Muscle of leg (tissue), 11 donors: ENCODE results near the gene RHBDD1. TPM values are rescaled to one million over a fixed set of nuclear protein-coding genes. Genes with fewer than 3 reads are reported as not detected.

Experiments used
- DNase-seq: peaks from one replicate; pipeline ENCODE4 v3.0.0; 2013
- H3K27ac ChIP-seq: one replicate; pipeline ENCODE4 v1.5.1; 2013; ENCODE audit warnings: mild to moderate bottlenecking, low read length, control low read depth
- H3K27me3 ChIP-seq: one replicate; pipeline ENCODE4 v1.6.1; 2013; ENCODE audit warnings: low read length; ENCODE audit not compliant: control insufficient read depth, insufficient read depth
- H3K36me3 ChIP-seq: one replicate; pipeline ENCODE4 v1.6.1; 2013; ENCODE audit warnings: low read length; ENCODE audit not compliant: control insufficient read depth, insufficient read depth
- H3K4me1 ChIP-seq: one replicate; pipeline ENCODE4 v1.6.1; 2013; ENCODE audit warnings: low read length; ENCODE audit not compliant: control insufficient read depth, insufficient read depth
- H3K4me3 ChIP-seq: one replicate; pipeline ENCODE4 v1.5.1; 2013; ENCODE audit warnings: low read length, control low read depth
- H3K9me3 ChIP-seq: replicated peaks from 2 replicates; pipeline ENCODE4 v1.6.1; 2013; ENCODE audit warnings: low read depth, low read length; ENCODE audit not compliant: control insufficient read depth
- WGBS: methylation state at CpG from one replicate; pipeline ENCODE4 v1.1.5; 2013; ENCODE audit warnings: missing lambda C conversion rate; ENCODE audit not compliant: insufficient coverage; 5-methylcytosine and 5-hydroxymethylcytosine counted together
- polyA plus RNA-seq, 8 donors: library from polyadenylated mRNA; unstranded; fragments of 120-200 nt; gene quantifications; one replicate each; pipeline versions ENCODE4 v1.2.1 to v1.2.3, GENCODE V29; 2013; ENCODE audit warnings: inconsistent platforms in 1 of 8, low replicate concordance in 1 of 8; ENCODE audit not compliant: insufficient read length in 8 of 8, insufficient read depth in 1 of 8
- total RNA-seq: library from RNA; stranded (reverse); fragments of 120-200 nt; gene quantifications from one replicate; pipeline ENCODE4 v1.2.4, GENCODE V29; 2013

The RHBDD1 gene
- total and polyA plus RNA-seq, 9 donors, result 9.3 to 27.6 (median 15.2) TPM

DNA sequence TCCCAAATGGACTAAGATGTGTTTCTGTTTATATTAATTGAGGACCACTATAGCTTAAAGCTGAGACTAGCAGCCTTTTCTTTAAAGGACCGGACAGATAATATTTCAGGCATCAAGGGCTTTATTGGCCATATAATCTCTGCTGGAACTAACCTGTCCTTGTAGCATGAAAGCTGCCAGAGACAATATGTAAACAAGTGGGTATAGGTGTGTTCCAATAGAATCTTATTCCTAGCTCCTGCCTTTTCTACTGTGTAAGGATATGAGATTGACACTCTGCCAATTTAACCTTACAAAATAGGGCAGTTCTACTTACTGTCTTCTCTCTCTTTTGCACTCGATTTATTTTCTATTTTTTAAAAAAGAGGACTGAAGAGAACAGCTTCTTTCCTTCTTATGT is 74.0 kb downstream of the RHBDD1 start:
- Histone ChIP-seq H3K4me1 (no peaks in the 10 kb centered on the region), H3K4me3 (no peak overlapping the region), H3K36me3 (peaks cover 2% of the 10 kb centered on the region), H3K27me3 (no peaks in the 10 kb centered on the region), H3K27ac (no peak overlapping the region), H3K9me3 (no peaks in the 10 kb centered on the region)
- DNase-seq, result no peak
- no CpG with 5 or more reads among the region's 2 CpGs for WGBS

DNA sequence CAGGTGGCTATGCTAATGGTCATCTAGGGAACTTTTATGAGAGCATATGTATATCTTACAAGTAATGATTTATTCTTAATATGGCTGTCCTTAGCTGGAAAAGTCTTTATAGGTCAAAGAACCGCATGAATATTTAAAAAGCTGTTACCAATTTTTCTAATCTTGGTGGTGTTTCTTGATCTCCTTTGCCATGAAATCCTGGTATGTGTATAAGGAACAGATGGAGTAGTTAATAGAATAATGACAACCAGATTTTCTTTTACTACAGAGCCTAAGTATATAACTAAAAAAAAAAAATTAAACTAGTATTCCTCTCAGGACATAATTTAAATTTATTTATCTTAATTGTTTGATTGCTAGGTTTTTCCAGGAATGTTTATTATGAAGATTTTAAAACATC is 74.5 kb downstream of the RHBDD1 start:
- H3K36me3 ChIP-seq, result peaks cover 2% of the 10 kb centered on the region
- H3K27me3 ChIP-seq, result no peaks in the 10 kb centered on the region
- no peaks in the 10 kb centered on the region for H3K9me3 ChIP-seq
- no peak overlapping the region for H3K27ac ChIP-seq
- no peak overlapping the region for H3K4me3 ChIP-seq
- no CpG with 5 or more reads among the region's 1 CpG for WGBS
- DNase-seq, result no peak
- no peaks in the 10 kb centered on the region for H3K4me1 ChIP-seq

DNA sequence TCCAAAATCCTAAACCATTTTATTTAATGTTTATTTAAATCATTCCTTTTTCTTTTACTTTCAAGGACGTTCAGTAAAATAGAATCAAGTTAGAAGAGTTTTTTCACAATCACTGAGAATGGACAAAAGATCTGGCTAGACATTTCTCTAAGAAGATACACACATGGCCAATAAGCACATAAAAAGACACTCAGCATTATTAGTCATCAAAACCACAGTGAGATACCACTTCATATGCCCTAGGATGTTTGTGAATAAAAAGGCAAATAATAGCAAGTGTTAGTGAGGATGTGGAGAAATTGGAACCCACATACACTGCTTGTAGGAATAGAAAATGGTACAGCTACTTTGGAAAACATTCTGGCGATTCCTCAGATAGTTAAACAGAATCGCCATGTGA is 76.1 kb downstream of the RHBDD1 start:
- H3K36me3 ChIP-seq, result peaks cover 2% of the 10 kb centered on the region
- no CpG with 5 or more reads among the region's 3 CpGs for WGBS
- H3K27ac ChIP-seq, result no peak overlapping the region
- H3K4me3 ChIP-seq, result no peak overlapping the region
- no peaks in the 10 kb centered on the region for H3K27me3 ChIP-seq
- H3K4me1 ChIP-seq, result no peaks in the 10 kb centered on the region
- no peaks in the 10 kb centered on the region for H3K9me3 ChIP-seq
- no peak for DNase-seq

DNA sequence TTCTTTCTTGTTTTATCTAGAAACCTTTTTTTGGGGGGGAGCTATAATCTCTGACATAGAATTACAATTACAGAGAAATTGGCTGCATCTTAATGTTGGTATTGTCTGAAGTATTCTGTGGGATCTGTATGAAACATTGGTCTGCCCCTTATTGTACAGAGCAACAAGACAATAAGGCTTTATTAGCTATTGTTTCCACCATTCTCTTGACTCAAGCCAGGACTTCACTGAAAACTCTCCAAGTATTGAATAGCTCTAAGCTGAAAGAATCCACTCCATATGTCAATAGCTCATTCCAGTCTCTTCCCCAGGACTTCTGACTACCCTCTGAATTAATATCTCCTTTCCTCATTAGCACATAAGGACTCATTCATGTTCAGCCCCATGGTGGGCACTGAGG is 77.8 kb downstream of the RHBDD1 start:
- no peaks in the 10 kb centered on the region for H3K4me1 ChIP-seq
- no peaks in the 10 kb centered on the region for H3K27me3 ChIP-seq
- H3K36me3 ChIP-seq, result peaks cover 2% of the 10 kb centered on the region
- H3K27ac ChIP-seq, result no peak overlapping the region
- no peak for DNase-seq
- no peak overlapping the region for H3K4me3 ChIP-seq
- H3K9me3 ChIP-seq, result no peaks in the 10 kb centered on the region

DNA sequence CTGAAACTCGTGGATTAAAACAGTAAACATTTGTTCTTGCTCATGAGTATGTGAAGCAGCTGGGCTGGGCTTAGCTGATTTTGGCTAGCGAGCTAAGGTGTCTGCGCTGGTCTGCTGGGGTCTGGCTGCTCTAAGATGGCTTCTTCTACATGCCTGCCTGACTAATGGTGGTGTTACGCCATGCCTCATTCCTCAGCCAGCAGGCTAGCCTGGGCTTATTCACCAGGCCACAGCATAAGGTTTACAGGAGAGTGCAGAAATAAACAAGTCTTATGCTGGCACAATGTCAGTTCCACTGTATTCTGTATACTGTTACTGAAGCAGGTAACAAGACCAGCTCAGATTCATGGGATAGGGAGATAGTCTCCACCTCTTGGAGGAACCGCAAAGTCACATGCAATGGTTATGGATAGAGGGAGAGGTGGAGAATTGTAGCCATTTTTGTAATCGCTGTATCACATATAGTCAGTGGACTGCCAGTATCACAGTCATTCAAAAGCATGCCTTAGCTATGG is 80.0 kb downstream of the RHBDD1 start:
- H3K9me3 ChIP-seq, result no peaks in the 10 kb centered on the region
- no peak for DNase-seq
- WGBS, result 86% methylated on average over 3 of the region's 6 CpGs
- no peaks in the 10 kb centered on the region for H3K4me1 ChIP-seq
- no peak overlapping the region for H3K4me3 ChIP-seq
- H3K27ac ChIP-seq, result no peak overlapping the region
- H3K36me3 ChIP-seq, result peaks cover 2% of the 10 kb centered on the region
- H3K27me3 ChIP-seq, result no peaks in the 10 kb centered on the region

DNA sequence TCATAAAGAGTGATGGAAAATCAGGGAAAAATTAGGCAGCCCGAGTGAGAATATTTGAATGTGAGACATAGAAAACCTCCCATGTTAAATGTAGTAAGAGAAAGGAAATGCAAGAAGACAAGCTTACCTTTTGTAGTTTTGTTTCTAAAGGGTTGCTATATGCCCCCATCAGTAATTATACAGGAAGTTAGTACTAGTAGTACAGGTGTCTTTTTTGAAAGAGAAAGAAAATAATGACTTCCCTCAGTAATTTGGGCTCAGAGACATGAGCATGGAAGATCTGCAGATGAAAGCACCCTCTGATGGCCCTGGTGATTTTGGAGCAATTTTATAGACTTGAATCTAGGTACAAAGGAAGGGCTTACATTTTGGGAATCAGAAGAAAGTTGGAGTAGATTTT is 80.8 kb downstream of the RHBDD1 start:
- no peak for DNase-seq
- Histone ChIP-seq H3K36me3 (peaks cover 2% of the 10 kb centered on the region), H3K27me3 (no peaks in the 10 kb centered on the region), H3K4me3 (no peak overlapping the region), H3K27ac (no peak overlapping the region), H3K4me1 (no peaks in the 10 kb centered on the region), H3K9me3 (no peaks in the 10 kb centered on the region)
- no CpG with 5 or more reads among the region's 1 CpG for WGBS

DNA sequence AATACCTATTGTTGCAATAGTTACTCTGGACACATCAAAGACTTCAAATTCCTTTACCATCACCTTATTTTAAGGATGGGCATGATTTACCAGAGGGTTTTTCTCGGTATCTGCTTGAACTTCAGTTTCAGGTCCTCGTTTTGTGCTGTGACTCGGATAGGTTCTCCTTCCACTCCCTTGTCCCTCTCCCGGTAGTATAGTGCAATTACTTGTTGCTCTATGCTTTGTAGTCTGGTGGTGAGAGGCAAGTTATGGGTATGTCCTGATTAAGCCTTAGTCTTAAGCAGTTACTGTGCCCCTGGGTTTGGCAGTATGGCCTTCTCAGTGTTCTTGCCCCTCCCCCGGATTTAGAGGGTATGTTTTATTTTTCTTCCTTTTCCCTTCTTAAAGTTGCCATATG is 96.6 kb downstream of the RHBDD1 start:
- DNase-seq, result no peak
- no peaks in the 10 kb centered on the region for H3K27me3 ChIP-seq
- no CpG with 5 or more reads among the region's 5 CpGs for WGBS

DNA sequence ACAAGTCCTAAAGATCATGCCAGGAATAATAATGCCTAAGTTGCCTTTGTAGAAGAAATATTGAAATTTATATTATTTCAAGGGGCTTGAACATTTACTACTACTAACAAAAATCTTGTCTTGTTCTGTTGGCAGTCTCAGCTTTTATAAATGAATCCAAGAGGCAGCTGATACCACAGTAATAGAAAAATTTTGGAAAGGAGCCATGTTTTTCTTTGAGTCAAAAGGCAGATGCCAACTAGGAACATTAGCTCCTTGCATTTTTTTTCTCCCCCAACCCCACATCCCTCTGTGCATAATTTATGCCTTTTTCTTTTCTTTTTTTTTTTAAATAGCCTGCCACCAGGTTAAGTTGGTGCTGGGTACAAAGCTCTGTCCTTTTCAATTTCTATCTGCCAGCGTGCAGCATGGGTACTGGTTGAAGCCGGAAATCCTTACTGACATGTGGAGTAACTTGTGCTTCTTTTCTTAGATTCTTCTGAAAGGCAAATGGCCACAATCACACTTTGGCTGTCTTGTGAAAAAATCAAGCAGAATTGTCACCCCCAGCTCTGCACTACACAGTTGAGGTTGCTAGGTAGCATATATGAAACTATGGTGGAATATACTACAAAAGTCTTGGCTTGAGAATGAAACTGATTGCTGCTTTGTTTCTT is 98.8 kb downstream of the RHBDD1 start:
- no peaks in the 10 kb centered on the region for H3K36me3 ChIP-seq
- no peaks in the 10 kb centered on the region for H3K4me1 ChIP-seq
- H3K27ac ChIP-seq, result no peak overlapping the region
- H3K4me3 ChIP-seq, result no peak overlapping the region
- H3K27me3 ChIP-seq, result no peaks in the 10 kb centered on the region
- no CpG with 5 or more reads among the region's 2 CpGs for WGBS
- DNase-seq, result peak; percentile 5
- no peaks in the 10 kb centered on the region for H3K9me3 ChIP-seq

More for the DNA sequence above, 96.6 kb downstream of the RHBDD1 start:
- Histone ChIP-seq H3K27ac (no peak overlapping the region), H3K36me3 (no peaks in the 10 kb centered on the region), H3K4me1 (no peaks in the 10 kb centered on the region), H3K9me3 (no peaks in the 10 kb centered on the region), H3K4me3 (no peak overlapping the region)

DNA sequence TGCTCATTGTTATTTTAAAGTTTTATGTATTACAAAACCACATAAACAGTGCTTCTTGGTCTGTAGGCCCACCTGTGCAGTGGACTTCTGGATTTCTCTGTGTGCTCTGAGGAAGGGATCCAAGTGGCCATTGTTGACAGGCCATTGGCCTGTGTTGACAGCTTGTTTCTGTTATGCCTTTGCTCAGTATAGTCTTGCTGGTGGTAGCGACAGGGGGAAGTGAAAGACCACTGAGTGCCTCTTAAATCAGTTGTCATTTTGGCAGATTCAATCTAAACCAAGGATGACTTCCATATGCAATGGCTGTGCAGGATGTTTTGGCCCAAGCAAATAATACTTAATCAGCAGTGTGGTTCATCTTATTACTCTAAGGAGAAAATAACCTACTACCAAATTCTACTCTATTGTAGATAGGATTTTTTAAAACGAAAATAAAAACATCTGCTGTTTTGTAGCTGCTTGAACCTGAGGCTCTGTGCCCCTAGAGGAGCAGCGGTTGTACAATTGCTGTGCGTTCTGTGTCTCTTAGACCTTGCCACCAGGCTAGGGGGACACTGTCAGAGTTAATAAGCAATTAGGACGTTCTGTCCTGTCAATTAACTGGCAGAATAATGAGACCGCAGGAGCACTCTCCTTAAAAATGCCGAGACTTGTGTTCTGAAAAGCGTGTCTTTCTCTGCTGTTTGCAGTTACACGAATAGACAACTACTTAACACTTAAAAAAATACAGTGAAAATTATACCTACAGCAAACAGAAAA is 108.2 kb downstream of the RHBDD1 start:
- no peaks in the 10 kb centered on the region for H3K4me1 ChIP-seq
- no peak for DNase-seq

DNA sequence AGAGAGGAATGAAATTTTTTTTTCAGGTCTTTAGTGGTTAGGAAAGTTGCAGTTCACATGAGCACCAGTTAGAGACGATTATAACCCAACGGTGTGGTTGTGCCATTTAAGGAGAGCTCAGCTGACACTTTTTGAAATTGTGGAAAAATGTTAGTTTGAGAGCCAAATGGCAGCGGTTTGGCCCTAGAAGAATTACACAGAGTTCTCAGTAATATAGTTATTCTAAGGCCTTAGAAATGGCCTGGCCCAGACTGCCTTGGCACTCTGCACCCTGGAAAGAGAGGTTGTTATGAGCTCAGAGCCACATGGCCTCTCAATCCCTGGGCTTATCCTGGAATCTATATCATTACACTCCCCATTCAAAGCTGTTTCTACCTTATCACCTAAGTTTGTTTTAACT is 117.4 kb downstream of the RHBDD1 start:
- peak; percentile 58 for DNase-seq
- no peak overlapping the region for H3K4me3 ChIP-seq

More for the DNA sequence above, 108.2 kb downstream of the RHBDD1 start:
- WGBS, result 50% methylated on average over 5 of the region's 9 CpGs
- Histone ChIP-seq H3K36me3 (no peaks in the 10 kb centered on the region), H3K27ac (no peak overlapping the region), H3K9me3 (no peaks in the 10 kb centered on the region), H3K4me3 (no peak overlapping the region), H3K27me3 (no peaks in the 10 kb centered on the region)

More for the DNA sequence above, 117.4 kb downstream of the RHBDD1 start:
- Histone ChIP-seq H3K9me3 (peaks cover 1% of the 10 kb centered on the region), H3K27ac (no peak overlapping the region), H3K27me3 (no peaks in the 10 kb centered on the region), H3K36me3 (no peaks in the 10 kb centered on the region), H3K4me1 (no peaks in the 10 kb centered on the region)
- 80% methylated on average over 2 of the region's 3 CpGs for WGBS
